HG02588 (cell line): ENCODE data around the gene ACBD6.

Source experiments
- ATAC-seq: cut with Tn5 transposase; IDR thresholded peaks from one replicate; pipeline ENCODE4 v1.9.1; 2021; ENCODE audit warnings: mild to moderate bottlenecking, moderate library complexity; ENCODE audit not compliant: unreplicated experiment

Gene ACBD6

DNA sequence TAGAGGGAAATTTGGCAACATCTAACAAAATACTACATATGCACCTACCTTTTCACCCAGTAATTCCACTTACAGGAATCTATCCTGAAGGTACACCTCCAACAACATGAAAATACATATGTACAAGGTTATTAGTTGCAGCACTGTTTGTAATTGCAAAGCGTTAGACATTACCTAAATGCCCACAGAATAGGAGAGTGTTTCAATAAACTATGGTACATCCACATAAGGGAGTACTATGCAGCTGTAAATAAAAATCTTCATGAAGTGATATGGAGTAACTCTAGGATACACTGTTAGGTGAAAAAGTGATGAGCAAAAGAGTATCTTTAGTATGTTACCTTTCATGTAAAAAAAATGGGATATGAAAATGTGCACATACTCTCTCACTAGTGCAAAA, 126.1 kb downstream of the ACBD6 start:
- ATAC-seq, result no peak

DNA sequence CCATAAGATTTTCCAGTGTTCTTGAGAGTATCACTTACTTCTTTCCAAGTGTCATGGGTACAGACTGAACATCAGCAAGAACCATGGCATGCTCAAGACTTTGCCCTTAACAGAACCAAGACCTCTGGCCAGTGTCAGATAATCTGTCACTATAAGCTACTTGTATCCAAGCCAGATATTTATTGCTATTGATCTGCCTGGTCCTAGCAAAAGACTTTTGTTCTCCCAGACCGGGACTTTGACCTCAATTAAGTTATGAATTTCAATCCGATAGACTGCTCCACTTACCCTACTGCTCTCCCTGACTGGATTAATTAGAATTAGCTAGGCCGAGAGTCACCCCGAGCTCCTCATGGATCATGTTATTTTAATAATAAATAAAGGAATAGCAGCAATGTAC, 129.6 kb downstream of the ACBD6 start:
- ATAC-seq, result no peak

DNA sequence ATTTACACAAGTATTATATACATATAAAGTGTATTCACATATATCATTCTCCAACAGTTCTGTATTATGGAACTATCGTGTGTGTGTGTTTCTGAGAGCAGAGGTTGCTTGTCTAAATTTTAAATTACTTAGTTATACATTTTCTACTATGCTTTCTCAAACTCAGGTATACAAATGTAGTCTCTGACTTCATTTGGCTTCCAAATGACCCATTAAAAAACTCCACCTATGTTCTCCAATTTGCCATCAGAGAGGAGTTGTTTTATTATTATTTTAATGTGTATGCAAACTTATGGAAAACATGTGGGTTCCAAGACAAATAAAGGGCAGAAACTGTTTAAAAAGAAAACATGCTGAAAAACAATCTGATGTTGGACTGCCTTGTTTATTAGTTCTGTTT, 131.8 kb downstream of the ACBD6 start:
- ATAC-seq, result no peak

DNA sequence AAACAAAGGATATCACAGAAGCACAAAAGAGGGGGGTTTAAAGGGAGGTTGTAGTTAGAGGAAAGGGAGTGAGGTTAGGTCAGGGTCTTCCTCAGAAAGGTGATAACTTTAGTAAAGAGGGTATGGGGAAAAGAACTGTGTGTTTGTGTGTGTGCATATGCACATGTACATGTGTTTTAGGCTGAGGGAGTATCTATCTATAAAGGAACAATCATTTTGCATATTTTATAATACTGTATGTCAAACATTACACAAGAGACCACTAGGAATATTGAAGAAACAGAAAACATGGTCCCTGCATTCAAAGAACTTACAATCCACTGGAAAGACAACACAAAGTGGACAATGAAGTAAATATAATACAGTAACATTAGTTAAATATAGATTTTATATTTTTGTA, 132.2 kb downstream of the ACBD6 start:
- no peak for ATAC-seq

DNA sequence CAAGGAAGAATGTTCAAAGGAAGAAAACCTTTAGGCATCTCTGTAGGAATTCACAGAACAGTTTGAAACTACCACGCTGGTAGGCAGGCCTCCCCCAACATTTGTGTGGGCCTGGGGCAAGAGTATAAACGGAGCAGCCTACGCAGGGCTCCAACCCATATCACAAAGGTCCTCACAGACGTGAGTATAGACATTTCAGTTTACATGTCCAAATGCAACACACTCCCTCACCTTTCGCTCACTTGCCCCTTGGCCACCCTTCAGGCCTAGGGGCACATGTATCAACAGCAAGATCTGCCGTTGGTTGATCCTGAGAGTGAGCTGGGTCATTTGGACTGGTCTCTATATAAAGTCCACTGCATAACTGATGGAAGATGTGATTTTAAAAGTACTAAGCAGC, 133.3 kb downstream of the ACBD6 start:
- ATAC-seq, result no peak

DNA sequence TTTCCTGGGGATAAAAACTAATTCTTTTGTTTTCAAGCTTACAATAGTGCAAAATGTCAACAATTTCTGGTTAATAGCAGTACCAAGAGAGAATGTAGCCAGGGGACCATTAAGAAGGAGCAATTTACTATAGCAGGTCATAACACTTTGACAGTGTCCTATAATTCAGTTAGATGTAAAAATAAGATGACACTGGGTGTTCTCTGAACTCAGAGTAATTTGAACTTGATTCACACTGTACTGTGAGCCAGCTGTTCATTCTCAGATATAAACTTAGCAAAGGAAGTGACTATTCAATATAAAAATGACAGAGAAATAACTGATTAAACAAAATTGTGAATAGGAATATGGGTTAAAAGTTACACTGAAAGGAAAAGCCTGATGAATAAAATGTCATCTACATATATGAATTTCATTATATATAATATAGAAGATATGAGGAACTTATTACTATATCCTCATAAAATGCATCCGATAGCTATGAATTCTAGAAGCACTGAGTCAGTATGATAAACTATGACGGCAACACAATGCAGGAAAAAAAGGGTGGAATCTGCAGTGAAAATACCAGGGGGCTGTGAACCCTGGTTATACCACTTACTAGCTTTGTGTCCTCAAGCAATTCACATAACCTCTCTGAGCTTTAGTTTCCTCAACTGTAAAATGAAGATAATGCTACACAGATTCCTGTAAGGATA, 135.9 kb downstream of the ACBD6 start:
- no peak for ATAC-seq

- ATAC-seq, result no peak
These were observed 137.3 kb downstream of the ACBD6 start for GRCh38 chr1:180365039-180365438.

DNA sequence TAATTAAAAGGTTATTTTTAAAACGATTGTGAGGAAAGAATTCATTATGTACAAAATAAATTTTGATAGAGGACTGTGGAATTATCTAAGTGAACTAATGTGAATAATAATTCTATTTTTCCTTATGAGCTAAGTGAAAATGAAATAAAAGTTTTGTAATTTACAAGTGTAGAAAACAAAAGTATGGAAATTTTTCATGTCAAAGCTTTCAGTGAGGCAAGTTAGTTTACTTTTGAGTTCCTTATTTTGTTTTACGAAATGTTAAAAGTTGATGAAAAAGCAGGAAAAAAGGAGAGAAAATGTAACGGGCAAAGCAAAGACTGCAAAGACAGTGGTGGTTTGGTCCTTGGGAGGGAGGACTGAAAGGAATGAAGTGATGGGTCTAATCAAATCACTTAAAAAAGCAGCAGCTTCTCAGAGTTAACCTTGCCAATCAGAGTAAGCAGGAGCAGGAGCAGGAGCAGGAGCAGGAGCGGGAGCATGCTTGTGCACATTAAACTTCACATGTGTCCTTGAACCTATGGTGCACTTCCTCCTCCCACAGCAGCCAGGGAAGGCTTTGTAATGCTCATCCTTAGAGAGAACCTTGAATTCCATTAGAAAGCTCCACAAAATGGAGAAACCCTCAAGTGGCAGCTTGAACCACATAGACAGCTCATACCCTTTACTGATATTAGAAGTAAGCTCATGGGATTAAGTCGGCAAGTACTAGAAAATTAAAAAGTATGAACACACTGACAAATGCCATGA, 139.0 kb downstream of the ACBD6 start:
- no peak for ATAC-seq

DNA sequence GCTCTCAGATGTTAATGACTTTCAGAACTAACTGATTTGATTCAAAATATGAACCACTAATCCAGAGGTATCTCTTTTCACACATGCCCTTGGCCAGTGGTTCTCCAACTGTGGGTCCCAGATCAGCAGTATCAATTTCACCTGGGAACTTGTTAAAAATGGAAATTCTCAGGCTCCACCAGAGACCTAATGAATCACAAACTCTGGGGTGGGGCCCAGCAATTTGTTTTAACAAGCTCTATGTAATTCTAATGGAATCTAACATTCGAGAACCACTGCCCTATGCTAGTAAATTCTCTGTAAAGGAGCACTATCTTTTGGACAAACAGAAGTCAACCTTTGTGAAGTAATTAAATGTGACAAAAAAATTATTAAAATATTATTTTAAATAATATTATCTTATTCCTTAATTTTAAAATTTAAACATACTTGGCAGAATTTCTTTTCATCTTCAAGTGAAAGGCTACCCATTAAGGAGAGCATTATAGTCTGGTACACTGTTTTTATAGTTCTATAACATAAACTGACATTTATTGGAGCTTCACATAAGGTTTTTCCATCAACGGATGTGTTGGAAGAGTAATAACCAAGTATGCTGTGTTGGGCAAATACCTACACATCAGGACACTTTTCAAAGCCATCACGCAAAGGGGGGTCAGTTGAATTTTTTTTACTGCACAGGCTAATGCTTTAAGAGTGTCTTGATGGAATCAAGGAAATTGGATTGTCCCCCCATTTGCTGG, 141.9 kb downstream of the ACBD6 start:
- no peak for ATAC-seq

DNA sequence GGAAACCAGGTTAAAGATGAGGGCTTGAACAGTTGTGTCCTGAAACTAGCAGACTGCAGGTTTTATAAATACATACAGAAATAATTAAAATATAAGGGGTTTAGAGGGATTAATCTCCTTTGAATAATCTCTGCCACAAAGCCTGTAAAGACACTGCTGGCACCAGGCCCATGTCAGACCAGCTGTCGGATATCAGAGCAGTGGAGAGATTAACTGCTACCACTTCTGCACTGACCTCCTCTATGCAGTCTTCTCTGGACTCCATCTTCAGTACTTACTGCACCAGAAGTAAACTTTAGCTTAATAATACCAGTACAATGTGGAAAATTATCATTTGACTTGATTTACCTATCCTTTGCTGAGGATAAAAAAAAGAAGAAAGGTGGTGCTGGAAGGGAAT, 143.7 kb downstream of the ACBD6 start:
- no peak for ATAC-seq

- ATAC-seq, result no peak
These were observed 148.4 kb downstream of the ACBD6 start for GRCh38 chr1:180353945-180354344.

DNA sequence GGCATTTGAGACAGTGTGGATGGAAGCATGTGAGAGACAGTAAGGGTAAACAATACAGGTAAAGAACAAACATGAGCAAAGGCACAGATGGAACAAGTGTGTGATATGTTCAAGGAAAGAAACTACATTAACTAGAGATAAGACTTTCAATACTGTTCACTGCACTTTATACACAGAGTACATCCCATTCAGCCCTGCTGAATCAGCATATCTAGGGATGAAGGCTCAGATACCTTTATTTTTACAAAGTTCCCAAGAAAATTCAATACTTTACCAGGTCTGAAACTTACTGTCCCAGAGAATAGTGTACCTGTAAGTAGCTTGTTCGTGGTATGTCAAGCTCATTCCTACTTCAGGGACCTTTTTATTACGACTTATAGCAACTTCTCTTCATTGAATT, 149.8 kb downstream of the ACBD6 start:
- no peak for ATAC-seq

GRCh38 chr1:180352021-180352420, 150.4 kb downstream of the ACBD6 start:
- ATAC-seq, result no peak

- ATAC-seq, result no peak
These were observed 157.2 kb downstream of the ACBD6 start for GRCh38 chr1:180345148-180345547.

GRCh38 chr1:180343921-180344769, 158.2 kb downstream of the ACBD6 start:
- ATAC-seq, result peak; percentile 85

DNA sequence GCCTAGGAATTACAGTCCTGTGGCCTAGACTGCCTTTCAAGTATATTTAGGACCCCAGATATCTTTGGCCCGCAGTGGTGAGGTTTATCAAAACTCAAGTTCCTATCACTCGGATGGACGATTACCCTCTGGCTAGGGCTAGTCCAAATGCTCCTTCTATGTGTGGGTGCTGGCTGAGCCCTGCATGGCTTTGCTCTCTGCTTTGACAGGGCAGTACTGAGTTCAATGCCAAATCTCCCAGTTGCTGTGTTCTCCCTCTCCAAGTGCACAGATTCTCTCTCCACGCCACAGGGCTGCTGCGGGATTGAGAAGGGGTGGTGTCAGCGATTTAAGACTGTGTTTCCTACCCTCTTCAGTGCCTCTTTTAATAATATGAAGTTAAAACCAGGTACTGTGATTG, 175.3 kb downstream of the ACBD6 start:
- no peak for ATAC-seq

- ATAC-seq, result no peak
These were observed 189.5 kb downstream of the ACBD6 start for GRCh38 chr1:180312926-180313325.

DNA sequence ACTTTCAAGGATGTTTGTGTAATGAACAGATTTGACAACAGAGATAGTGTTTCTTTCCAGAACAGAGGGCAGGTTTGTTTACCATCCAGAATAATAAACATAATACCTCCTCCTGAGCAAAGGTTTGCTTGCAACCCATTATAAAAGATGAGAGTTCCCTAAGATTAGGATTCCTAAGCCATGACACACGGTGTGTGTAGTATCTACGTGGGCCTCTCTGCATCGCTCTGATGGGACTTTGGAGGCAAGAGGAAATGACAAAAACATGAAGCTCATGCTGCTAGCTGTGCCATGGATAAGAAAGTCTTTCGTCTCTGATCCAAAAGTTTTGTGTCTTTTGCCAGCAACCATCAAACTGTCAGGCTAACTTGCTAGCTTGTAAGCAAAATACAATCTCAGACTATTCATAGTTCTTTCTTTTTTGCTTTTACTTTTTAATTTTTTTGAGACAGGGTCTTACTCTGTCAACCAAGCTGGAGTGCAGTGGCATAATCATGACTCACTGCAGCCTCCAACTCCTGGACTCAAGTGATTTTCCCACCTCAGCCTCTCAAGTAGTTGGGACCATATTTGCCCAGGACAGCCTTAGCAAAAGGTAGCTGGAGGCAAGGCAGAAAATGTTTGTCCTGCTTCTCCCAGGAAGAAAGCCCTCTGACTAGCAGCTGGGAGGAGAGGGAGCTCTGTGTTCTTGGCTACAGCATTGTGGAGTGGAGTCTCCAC, 191.2 kb downstream of the ACBD6 start:
- ATAC-seq, result no peak

- no peak for ATAC-seq
These were observed 192.3 kb downstream of the ACBD6 start for GRCh38 chr1:180310095-180310494.

DNA sequence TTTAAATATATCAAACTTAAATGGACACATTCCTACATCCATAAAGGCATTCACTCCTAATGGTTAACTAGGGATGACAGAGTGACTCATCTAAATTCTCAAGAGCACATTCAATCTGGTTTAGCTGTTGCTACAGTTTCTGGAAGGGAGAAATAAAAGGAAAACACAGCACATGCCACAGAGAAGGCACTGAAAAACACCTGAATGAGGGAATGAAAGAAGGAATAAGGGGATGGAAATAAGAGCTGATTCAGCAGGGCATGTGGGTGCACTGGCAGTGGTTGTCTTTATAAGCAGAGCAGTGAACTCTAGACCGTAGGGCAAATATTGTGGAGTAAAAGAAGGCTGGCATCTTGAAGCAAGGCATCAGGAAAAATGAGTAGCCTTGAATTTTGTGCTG, 193.0 kb downstream of the ACBD6 start:
- ATAC-seq, result no peak
